Natural killer cell (primary cell): Measurements from ENCODE around the gene CDC23. TPM values are rescaled to one million over a fixed set of nuclear protein-coding genes. Genes with fewer than 3 reads are reported as not detected.
A peak's percentile ranks its signal among the peaks of the same experiment; 100 is the strongest.

Source experiments
- ATAC-seq, 3 donors: fragments of 150-1000 bp in 2 of 3; fragments of 200-7000 bp in 1 of 3; cut with Tn5 transposase; 1 replicate in 1 of 3; 2 replicates in 2 of 3; pipeline ENCODE4 v1.10.0; 2021; ENCODE audit warnings: mild to moderate bottlenecking in 2 of 3, moderate library complexity in 2 of 3
- DNase-seq, 2 donors: peaks; one replicate each; pipeline versions ENCODE4 v3.0.0 to v3.0.0-alpha.2; 2013 to 2021; ENCODE audit warnings: mixed read lengths in 1 of 2
- H3K27ac ChIP-seq: one replicate; pipeline ENCODE4 v1.5.1; 2013; ENCODE audit warnings: mild to moderate bottlenecking, low read length
- H3K27me3 ChIP-seq: one replicate; pipeline ENCODE4 v1.6.1; 2013; ENCODE audit warnings: low read length; ENCODE audit not compliant: control insufficient read depth, insufficient read depth
- H3K36me3 ChIP-seq: one replicate; pipeline ENCODE4 v1.6.1; 2013; ENCODE audit warnings: low read length; ENCODE audit not compliant: control insufficient read depth, insufficient read depth
- H3K4me1 ChIP-seq: one replicate; pipeline ENCODE4 v1.6.1; 2013; ENCODE audit warnings: low read length; ENCODE audit not compliant: control insufficient read depth, insufficient read depth
- H3K4me3 ChIP-seq: one replicate; pipeline ENCODE4 v1.5.1; 2013; ENCODE audit warnings: low read length
- H3K9me3 ChIP-seq: one replicate; pipeline ENCODE4 v1.6.1; 2013; ENCODE audit warnings: low read length; ENCODE audit not compliant: control insufficient read depth, insufficient read depth
- H3K27ac Mint-ChIP-seq, 2 donors: one replicate each; pipeline ENCODE4 v1.8.0; 2022; ENCODE audit warnings: mild to moderate bottlenecking in 2 of 2, mixed read lengths in 2 of 2, moderate library complexity in 1 of 2
- H3K27me3 Mint-ChIP-seq, 2 donors: one replicate each; pipeline ENCODE4 v1.8.0; 2022; ENCODE audit warnings: low read depth in 2 of 2, mixed read lengths in 2 of 2
- H3K36me3 Mint-ChIP-seq: one replicate; pipeline ENCODE4 v1.8.0; 2022; ENCODE audit warnings: mixed read lengths
- H3K4me1 Mint-ChIP-seq, 2 donors: one replicate each; pipeline ENCODE4 v1.8.0; 2022; ENCODE audit warnings: mixed read lengths in 2 of 2
- H3K4me3 Mint-ChIP-seq: one replicate; pipeline ENCODE4 v1.8.0; 2022; ENCODE audit warnings: mild to moderate bottlenecking, moderate library complexity, mixed read lengths
- H3K9me3 Mint-ChIP-seq, 2 donors: one replicate each; pipeline ENCODE4 v1.8.0; 2022; ENCODE audit warnings: mixed read lengths in 2 of 2
- WGBS: methylation state at CpG from one replicate; pipeline ENCODE4 v1.1.7; 2013; ENCODE audit warnings: missing lambda C conversion rate; ENCODE audit not compliant: insufficient coverage; 5-methylcytosine and 5-hydroxymethylcytosine counted together
- intact Hi-C: fragments of 100-400 bp; cut with micrococcal nuclease; formaldehyde crosslinking; loops from one replicate; pipeline ENCODE4 v1.14.2; 2022
- total RNA-seq, 4 donors: library from RNA; stranded (reverse); fragments of 120-200 nt in 1 of 4; gene quantifications; one replicate each; pipeline versions ENCODE4 v1.2.3 to v1.2.4, GENCODE V29; 2013 to 2022
- TF ChIP-seq, protein P1 (sequence below): fragments of 200-600 bp; IDR thresholded peaks from one replicate; pipeline ENCODE4 v1.8.0; 2022; ENCODE audit warnings: antibody characterized with exemption

Gene CDC23, protein sequence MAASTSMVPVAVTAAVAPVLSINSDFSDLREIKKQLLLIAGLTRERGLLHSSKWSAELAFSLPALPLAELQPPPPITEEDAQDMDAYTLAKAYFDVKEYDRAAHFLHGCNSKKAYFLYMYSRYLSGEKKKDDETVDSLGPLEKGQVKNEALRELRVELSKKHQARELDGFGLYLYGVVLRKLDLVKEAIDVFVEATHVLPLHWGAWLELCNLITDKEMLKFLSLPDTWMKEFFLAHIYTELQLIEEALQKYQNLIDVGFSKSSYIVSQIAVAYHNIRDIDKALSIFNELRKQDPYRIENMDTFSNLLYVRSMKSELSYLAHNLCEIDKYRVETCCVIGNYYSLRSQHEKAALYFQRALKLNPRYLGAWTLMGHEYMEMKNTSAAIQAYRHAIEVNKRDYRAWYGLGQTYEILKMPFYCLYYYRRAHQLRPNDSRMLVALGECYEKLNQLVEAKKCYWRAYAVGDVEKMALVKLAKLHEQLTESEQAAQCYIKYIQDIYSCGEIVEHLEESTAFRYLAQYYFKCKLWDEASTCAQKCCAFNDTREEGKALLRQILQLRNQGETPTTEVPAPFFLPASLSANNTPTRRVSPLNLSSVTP
- total RNA-seq, result 10 to 100 TPM; 16.3 to 25.2 (median 24.6) TPM
- 30.6 TPM for total RNA-seq (2013)

DNA sequence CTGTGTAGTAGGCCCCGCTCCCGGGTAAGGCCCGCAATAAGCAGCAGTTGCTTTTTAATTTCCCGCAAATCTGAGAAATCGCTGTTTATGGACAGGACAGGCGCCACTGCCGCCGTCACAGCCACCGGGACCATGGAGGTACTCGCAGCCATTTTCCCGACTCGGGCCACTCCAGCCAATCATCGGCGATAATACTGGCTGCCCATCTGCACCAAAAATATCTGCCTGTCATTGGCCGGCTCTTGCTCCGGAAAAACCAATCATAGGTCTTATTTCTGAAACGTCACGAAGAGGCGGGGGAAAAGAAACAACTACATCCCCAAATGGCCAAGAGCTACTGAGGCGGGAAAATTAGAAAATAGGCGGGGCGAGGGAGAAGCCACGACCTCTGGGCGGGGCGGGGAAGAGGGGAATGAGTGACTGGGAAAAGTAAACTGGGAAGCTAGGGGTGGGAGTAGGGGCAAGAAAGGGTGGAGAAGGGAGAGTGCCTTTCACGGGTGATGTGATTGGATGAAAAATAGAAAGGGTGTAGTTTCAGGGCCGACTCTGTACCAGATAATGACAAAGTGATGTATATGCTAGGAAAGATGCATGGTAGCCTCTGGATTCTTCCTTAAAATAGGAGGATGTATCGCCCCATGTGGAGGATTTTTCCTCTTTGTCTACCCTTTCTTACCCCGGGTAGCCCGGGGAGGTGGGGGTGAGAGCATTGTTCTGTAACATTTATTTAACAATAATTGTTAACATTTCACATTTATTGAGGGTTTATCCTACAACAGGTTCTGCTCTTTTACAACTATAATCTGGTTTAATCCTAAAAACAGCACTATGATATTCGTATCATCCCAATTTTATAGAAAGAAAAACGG is at the start of gene CDC23:
TSS of gene CDC23 (minus strand) at position 163 of the 869 bp plus-strand sequence. CDS start at position 152, 11 bp downstream.
- 3% methylated on average over 28 of the region's 32 CpGs for WGBS
- H3K9me3 Mint-ChIP-seq, result no peaks in the 10 kb centered on the region
- Histone ChIP-seq H3K36me3 (peaks cover 6% of the 10 kb centered on the region), H3K9me3 (no peaks in the 10 kb centered on the region), H3K27me3 (no peaks in the 10 kb centered on the region), H3K27ac (peak within 1 kb of the TSS; percentile 73), H3K4me3 (peak within 1 kb of the TSS; percentile 90), H3K4me1 (peaks cover 16% of the 10 kb centered on the region)
- peak within 1 kb of the TSS; percentile 99 for H3K4me3 Mint-ChIP-seq
- DNase-seq, result peak; percentile 82 to 97
- ATAC-seq, result peak; percentile 97
- intact Hi-C loops, result loop anchor here (1.0 to 2.0 kb wide), 2 partner anchors 35 to 123 kb away; partner anchors contain the start of gene BRD8
- H3K27me3 Mint-ChIP-seq, result no peaks in the 10 kb centered on the region
- H3K4me1 Mint-ChIP-seq, result peaks cover 15 to 26% of the 10 kb centered on the region in 2 donors
- no peaks in the 10 kb centered on the region for H3K36me3 Mint-ChIP-seq
- TF ChIP-seq, protein P1, sequence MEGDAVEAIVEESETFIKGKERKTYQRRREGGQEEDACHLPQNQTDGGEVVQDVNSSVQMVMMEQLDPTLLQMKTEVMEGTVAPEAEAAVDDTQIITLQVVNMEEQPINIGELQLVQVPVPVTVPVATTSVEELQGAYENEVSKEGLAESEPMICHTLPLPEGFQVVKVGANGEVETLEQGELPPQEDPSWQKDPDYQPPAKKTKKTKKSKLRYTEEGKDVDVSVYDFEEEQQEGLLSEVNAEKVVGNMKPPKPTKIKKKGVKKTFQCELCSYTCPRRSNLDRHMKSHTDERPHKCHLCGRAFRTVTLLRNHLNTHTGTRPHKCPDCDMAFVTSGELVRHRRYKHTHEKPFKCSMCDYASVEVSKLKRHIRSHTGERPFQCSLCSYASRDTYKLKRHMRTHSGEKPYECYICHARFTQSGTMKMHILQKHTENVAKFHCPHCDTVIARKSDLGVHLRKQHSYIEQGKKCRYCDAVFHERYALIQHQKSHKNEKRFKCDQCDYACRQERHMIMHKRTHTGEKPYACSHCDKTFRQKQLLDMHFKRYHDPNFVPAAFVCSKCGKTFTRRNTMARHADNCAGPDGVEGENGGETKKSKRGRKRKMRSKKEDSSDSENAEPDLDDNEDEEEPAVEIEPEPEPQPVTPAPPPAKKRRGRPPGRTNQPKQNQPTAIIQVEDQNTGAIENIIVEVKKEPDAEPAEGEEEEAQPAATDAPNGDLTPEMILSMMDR, result no peak
- H3K27ac Mint-ChIP-seq, result peak within 1 kb of the TSS; percentile 96 to 99

DNA sequence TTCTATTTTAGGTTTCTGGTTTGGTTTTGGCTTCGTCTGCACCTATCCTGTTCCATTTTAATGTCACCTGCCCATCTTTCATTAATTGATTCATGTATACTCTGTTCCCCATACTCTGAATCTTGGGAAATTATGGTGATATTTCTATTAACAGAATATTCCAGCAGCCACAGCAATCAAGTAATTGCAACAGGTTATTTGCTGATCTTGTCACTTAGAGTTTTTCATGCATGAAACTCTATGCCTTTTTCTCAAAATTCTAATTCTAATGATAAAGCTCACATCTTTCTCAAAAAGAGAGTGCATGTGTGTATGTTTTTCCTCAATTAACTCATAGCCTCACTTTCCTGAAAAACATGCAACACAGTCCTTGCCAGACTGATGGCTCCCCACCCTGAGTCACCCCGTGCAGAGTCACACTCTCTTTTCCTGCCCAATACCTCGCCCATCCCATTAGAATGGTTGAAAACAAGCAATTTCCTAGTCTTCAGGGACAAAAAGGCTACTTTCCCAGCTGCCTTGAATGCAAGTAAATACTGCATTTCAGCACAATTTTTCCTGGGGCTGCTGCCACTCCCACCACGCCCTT is 45.7 kb upstream of the CDC23 start:
- Histone ChIP-seq H3K27me3 (no peaks in the 10 kb centered on the region), H3K4me3 (no peak overlapping the region), H3K36me3 (no peaks in the 10 kb centered on the region), H3K4me1 (no peaks in the 10 kb centered on the region), H3K9me3 (no peaks in the 10 kb centered on the region), H3K27ac (no peak overlapping the region)
- Mint-ChIP-seq H3K4me1 (no peaks in the 10 kb centered on the region), H3K36me3 (no peaks in the 10 kb centered on the region), H3K4me3 (no peak overlapping the region), H3K27me3 (peaks cover 9 to 14% of the 10 kb centered on the region in 2 donors), H3K27ac (no peak overlapping the region), H3K9me3 (no peaks in the 10 kb centered on the region)
- intact Hi-C loops, result no loop called here
- no peak for ATAC-seq
- WGBS, result 72% methylated on average over 4 of the region's 4 CpGs
- TF ChIP-seq, protein P1, result no peak
- DNase-seq, result no peak

DNA sequence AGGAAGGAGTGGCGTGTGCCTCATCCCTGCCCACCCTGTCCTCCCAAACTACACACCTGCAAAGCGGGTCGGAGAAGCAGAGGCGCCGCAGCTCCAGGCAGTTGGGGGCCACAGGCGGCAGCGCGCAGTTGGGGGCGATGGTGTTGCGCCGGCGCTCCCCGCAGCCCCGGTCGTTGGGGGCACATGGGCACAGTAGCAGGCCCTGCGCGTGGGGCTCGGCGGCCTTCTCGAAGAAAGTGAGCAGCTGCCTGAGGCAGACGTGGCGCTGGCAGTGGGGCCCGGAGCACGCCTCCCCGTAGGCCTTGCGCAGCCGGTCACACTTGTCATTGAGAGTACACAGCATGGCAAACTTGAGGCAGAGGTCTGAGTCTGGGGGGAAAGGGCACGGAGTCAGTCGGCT is 44.5 kb upstream of the CDC23 start:
- TF ChIP-seq, protein P1, result no peak
- H3K27me3 Mint-ChIP-seq, result peaks cover 9 to 14% of the 10 kb centered on the region in 2 donors
- no peak overlapping the region for H3K27ac Mint-ChIP-seq
- intact Hi-C loops, result no loop called here
- Histone ChIP-seq H3K36me3 (no peaks in the 10 kb centered on the region), H3K9me3 (no peaks in the 10 kb centered on the region), H3K27me3 (no peaks in the 10 kb centered on the region), H3K27ac (no peak overlapping the region), H3K4me3 (no peak overlapping the region), H3K4me1 (no peaks in the 10 kb centered on the region)
- 92% methylated on average over 29 of the region's 29 CpGs for WGBS
- H3K4me3 Mint-ChIP-seq, result no peak overlapping the region
- H3K9me3 Mint-ChIP-seq, result no peaks in the 10 kb centered on the region
- ATAC-seq, result no peak
- H3K4me1 Mint-ChIP-seq, result no peaks in the 10 kb centered on the region
- no peak for DNase-seq
- no peaks in the 10 kb centered on the region for H3K36me3 Mint-ChIP-seq
